GM19468 (cell line): ENCODE data around the gene KCTD18.

Experiments used
- ATAC-seq: cut with Tn5 transposase; IDR thresholded peaks from one replicate; pipeline ENCODE4 v1.9.1; 2021; ENCODE audit warnings: mild to moderate bottlenecking, moderate library complexity, moderate number of reproducible peaks; ENCODE audit not compliant: unreplicated experiment; ENCODE audit errors: extremely low read depth

Gene KCTD18

DNA sequence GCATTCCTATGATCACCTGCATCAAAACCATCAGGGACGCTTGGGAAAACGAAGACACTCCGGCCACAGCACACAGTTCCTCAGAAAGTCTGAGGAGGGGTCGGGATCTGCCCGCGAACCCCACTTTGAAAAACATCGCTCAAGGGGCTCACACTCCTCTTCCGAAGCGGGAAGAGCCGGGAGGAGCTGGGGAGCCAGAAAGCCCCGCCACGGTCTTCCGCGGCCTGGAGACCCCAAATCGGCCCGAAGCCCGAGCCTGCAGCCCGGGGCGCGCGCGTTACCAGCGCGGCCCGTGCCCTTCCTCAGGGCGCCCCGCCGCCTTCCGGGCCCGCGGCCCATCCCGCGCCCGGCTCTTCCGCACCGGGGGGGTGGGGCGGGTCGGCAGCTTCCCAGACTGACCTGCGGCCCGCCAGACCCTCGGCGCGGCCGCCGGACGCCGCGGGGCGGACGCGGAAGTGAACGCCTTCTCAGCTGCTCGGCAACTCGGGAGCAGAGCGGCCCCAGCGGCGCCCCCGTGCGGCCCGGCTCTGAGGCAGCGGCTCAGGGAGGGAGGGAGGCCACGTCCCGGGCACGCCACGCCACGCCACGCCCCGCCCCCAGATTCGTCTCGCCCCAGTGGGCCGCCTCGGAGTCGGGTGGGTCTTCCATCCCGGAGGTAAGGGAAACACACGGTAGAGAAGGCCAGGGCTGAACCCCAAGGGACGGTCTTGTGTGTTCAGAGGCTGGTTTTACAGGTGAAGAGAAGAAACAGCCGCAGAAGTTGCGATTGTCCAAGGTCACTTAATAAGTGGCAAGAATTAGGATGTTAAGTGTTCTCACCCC, at the start of gene KCTD18:
KCTD18 (minus strand) TSS at position 457 of the 822 bp plus-strand sequence. CDS start 3,052 bp downstream, outside the sequence.
- ATAC-seq = peak; percentile 97

DNA sequence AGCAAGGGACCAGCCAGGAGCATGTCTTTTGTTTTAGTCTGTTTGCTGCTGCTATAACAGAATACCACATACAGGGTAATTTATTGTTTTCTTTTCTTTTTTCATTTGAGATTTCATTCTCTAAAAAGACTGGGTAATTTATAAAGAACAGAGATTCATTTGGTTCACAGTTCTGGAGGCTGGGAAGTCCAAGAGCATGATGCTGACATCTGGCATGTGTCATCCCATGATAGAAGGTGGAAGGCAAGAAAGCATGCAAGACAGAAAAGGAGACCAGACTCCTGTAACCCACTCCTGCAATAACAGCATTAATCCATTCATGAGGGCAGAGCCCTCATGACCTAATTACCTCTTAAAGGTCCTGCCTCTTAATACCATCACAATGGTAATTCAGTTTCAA, 30.9 kb upstream of the KCTD18 start:
- ATAC-seq = no peak

DNA sequence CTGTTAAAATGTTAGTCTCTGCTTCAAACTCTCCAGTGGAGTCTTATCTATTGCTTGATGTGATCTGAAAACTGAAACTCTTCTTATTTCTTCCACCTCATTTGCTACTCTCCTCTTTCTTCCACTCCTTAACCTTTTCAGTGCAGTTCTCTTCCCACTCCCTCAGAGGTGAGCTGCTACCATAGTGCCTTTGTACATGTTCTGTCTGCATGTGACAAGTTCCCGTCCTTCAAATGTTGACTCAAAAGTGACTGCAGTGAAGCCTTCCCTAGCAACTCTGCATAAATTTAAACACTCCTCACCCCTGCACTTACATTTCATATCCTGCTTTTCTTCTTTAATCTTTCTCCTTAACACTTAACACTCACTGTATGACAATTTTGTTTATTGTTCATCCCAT, 28.3 kb upstream of the KCTD18 start:
- no peak for ATAC-seq

DNA sequence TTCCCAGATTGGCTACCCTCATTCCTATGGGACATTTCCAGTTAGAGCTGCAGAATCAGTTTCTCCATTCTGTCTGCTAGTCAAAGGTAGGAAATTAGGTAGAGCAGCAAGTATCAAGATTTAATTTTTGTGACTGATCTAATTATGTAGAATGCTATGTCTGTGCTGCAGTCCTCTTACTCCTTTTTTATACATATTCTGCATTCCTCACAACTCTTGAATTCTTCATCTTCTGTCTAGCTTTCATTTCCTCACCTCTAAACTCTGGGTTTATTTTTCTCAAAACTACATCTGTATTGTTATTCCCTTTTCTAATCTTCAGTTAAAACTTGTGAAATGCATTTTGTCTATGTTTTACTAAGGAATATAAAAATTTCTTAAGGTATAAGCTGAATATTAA, 24.7 kb upstream of the KCTD18 start:
- ATAC-seq = no peak

DNA sequence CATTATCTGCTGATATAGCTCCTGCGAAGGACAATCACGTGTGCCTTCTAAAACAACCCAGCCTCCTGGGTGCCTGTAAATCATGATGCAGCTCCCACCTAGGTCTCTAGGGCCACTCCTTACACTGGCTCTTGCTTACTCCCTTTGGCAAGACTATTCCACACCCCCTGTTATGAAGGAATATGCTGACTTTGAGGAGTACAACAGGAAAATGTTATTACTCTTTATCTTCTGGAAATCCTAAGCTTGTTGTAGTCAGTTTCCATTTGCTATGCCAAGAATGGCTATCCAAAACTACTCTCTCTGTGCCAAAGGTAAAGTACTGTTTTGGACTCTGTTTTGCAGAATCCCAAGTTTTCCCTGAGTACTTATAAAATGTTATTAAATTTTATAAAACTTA, 23.9 kb upstream of the KCTD18 start:
- no peak for ATAC-seq

DNA sequence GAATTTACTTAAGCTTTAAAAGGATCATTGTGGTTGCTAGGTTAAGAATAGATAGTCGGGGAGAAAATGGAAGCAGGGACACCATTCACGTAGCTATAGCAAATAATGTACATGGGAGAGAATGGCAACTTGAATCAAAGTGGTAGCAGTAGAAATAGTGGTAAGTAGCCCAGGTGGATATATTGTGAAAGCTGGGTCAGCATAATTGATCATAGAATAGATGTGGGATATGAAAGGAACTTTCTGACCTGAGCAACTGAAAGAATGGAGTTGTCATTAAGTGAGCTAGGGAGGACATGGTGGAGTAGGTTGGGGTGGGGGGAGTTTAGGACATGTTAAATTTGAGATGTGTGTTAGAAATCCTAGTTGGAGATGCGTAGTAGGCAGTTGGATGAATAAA, 18.4 kb upstream of the KCTD18 start:
- ATAC-seq = no peak

DNA sequence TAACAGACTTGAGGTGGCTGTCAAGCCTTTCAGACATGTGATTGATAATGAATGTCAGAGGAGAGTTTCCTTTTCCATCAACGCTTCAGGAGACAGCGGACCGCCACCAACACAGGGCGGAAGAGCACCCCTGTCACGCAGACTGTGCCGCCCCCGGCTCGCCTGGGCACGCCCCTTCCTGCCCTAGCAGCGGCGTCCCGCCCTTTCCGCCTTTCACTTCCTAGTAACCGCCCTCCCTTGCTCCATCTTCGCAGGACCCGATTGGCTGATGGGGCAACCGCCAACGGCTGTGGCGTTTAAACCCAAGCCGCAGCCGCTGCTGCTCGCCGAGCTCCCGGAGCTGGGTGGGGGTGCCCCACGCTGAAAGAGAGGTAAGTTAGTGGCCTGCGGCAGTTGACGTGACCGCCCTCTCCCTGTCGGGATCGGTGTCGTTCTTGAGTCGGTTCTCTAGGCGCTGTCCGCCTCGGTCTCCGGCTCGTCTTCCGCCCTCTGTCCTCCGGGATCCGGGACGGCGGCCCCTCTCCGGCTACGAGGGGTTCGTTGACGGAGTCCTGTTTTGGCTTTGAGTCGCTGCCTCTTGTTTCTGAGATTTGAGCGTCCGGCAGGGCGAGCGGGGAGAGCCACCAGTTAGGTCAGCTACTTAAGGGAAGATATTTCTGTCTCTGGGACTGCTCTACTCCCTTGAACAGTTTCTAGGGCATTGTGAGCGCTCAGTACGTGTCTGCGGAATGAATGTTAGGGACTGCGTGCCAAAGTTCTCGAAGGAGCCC, 16.2 kb upstream of the KCTD18 start, which contains the start of gene SGO2:
SGO2 (plus strand) TSS at position 326 of the 770 bp plus-strand sequence. CDS start 6,769 bp downstream, outside the sequence.
- ATAC-seq = peak; percentile 99

DNA sequence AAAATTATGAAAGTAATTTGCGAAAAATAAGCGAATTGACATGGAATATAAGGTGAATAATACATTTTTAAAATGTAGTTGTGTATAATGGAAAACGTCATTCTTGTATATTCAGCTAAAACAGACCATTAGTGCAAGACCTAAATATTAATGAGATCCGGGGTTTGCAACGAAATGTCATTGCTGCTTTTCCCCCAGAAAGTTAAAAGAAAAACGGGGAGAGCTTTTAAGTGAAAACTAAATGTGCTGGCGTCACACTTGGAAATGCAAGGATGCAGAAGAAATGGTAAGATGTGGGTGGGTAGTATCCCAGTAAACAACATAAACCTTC, 15.6 kb upstream of the KCTD18 start:
- ATAC-seq = no peak

DNA sequence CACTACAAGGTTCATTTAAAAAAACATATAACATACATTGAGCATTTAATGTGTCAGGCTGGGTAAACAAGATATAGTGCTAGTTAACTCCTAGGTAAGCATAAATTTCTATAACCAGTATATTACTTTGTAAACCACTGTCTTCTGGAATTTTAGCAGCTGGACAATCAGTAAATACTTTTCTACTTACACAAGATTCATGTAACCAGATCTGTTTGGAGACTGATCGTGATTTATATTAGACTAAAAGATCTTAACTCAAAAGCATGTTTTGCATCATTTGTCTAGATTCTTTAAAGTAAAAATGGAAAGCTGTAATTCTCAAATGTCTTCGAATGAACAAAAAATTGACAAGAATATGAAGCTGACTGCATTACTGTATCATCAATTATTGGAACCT, 15.2 kb upstream of the KCTD18 start:
- ATAC-seq = no peak

DNA sequence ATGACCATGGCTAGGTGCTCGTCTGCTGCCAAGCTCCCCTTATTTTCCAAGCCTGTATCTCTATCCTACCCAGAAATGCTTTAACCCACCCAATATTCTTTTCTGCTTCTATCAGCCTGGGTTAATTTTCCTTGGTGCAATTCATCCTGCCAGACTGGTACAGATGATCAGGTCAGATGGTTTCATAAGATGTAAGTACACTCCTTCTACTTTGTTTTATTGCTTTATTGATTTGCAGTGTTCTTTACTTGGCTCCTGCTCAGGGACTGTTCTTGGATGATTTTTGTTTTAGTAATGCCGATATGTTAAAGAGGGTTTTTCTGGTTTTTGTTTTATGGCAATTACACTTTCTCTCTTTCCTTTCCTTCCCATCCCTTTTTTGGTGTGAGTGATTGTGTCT, 13.7 kb upstream of the KCTD18 start:
- ATAC-seq = no peak

DNA sequence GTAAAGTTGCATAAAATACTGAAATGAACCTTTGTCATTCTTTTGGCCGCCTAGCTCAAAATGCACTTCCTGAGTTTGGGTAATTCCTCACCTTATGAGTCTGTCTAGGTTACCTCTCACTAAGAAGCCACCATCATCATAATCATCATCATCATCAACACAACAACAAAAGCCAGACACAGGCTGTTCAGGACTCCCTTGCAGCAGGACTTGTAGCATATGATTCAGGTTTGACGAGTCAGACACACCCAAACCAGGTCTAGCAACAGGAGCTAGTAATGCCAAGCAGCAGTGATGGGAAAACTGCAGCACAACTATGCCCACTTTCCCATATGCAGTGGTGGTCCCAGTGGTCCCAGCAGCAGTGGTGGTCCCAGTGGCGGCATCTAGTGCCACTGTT, 13.3 kb upstream of the KCTD18 start:
- no peak for ATAC-seq

DNA sequence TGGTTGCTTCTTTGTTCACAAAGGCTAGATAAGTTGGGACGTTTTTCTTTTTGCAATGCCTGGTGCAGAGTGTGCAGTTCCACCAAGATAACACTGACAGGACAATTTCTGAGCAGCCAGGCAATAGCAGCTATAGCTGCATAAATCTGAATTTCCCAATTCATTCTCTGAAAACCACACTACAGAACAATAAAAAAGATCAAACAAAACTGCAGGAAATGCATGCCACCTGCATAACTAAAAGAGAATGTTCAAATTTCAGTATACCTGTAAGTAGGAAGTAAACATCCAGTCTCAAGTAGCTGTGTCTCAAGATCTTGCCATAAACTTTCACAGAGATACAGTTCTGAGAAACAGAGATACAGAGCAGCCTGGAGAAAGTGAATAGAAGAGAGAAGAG, 5.3 kb upstream of the KCTD18 start:
- ATAC-seq = no peak

DNA sequence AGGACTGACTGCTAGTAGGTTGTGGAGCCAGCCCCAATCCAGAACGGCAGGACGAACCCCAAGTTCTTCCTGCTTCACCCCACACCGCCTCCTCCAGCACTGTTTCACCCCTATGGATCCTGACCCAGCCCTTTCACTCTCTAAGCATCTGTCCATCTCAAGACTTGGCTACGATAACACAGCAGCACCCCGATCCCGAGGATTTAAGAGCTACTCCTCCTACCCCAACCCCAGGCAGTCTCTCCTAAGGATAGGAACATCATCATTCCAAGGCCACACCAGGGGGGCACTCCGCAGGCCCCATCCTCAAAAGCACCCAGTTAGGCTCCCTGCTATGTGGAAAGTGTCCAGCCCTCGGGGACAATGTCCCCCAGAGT, 645 bp downstream of the KCTD18 start:
- no peak for ATAC-seq

DNA sequence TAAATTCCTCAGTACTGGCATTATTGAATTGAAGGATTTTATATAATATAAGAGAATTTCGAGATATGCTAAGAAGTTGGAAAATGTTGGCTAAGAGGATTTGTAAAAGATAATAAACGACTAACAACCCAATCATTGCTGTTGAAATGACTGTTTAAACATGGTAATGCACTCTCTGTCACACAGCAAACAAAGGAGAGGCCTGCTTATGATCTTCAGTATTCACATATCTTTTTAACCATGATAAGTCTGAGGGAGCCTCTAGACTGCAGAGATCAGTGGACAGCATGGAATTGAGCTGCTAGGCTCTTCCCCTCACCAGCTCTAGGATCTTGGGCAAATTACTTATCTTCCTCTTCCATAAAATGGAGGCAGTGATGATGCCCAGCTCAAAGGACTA, 2.7 kb downstream of the KCTD18 start:
- no peak for ATAC-seq

DNA sequence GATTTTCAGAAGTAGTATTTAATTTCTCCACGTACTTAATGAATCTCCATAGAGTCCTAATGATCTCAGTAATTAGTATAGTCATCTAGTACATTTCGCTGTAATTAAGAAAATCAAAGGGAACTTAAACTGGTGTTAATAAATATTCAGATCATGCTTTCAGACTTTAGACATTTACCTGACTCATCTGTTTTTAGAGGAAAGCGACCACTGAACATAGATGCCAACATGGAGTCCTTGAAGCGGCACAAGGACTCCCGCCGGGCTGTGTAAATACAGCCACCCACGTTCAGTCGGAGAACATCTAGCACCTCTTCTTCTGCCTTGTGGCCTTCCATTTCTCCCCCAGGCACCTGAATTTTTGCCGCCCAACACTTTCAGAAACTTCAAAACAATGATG, 3.2 kb downstream of the KCTD18 start:
- ATAC-seq = no peak

DNA sequence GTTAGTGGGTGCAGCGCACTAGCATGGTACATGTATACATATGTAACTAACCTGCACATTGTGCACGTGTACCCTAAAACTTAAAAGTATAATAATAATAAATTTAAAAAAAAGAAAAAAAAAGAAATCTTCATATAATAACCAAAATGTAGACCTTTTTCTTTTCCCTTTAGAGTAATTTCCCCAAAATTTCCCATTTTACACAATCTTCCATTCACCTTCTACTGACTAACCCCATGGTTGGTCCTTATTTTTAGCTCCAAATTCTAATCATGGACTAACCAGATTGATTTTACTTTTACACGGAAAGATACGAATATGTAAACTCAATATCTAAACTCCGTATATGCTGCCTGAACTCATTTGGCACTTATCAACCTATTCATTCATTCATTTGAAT, 7.7 kb downstream of the KCTD18 start:
- ATAC-seq = no peak

DNA sequence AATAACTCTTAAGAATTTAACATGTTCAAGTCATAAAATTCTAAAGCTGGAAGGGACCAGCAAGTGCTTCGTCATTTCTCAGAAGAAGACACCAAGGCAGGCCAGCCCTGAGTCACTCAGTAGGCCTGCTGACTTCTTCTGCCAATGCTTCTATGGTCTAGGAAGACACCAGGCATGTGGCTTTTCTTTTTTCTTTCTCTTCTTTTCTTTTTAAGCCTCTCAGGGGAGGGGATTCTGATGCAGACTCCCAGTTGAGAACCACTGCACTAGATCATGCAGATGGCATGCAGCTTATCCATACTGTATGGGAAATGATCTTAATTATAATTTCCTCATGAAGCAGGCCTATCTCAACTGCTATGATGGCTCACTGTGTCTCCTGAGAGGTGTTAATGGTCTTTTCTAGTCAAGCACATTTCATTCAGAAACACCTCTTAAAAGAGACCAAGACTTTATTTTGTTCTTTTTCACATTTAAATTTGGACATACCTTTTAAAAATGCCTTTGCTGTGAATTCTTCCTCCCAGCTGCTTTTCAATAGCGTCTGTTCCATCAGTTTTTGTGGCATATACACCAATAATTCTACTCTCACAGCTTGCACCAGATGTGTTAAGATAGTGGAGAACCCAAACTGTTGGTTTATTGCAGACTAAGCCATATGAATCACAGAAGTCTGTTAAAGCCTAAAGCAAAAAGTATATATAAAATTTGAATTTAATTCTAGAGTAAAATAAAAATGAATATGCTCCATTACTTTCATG, 11.3 kb downstream of the KCTD18 start:
- no peak for ATAC-seq

DNA sequence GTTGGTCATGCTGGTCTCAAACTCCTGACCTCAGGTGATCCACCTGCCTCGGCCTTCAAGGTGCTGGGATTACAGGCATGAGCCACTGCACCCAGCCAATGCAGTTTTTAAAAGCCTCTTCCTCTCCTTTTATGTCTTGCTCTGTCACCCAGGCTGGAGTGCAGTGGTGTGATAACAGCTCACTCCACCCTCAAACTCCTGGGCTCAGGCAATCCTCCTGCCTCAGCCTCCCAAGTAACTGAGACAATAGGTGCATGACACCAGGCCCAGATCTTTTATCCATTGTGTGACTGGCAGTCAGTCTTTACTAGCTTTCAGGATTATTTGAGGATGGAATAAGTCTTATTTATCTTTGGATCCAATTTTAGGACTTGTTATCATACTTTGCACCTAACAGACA, 13.2 kb downstream of the KCTD18 start:
- no peak for ATAC-seq

DNA sequence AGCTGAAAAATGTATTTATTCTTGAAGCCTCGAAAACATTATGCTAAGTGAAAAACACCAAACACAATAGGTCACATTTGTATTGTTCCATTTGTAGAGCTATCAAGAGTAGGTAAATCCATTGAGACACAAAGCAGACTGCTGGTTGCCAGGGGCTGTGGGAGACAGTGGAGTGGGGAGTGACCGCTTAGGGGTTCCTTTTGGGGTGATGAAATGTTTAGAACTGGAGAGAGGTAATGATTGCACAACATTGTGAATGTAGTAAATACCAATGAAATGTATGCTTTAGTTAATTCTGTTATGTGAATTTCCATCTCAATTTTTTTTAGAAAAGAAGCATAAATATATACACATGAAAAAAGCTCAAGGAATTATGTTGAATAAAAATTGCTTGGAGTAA, 15.8 kb downstream of the KCTD18 start:
- no peak for ATAC-seq

DNA sequence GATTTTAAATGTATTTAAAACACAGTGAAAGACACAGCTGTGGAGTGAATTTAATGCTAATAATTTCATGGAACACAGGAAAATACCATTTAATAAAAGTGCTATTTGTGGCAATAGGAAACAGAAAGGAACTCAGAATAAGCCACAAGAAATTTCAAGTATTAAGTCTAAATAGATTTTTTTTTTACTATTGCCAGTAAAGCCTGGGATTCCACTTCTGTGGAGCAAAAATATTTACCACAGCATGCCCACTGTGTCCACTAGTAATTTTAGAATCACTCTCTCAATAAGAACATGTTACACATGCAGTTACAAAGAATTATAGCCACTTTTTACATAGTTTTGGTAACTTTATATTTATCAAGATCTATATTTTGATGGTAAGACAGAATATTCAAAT, 17.2 kb downstream of the KCTD18 start:
- ATAC-seq = no peak

DNA sequence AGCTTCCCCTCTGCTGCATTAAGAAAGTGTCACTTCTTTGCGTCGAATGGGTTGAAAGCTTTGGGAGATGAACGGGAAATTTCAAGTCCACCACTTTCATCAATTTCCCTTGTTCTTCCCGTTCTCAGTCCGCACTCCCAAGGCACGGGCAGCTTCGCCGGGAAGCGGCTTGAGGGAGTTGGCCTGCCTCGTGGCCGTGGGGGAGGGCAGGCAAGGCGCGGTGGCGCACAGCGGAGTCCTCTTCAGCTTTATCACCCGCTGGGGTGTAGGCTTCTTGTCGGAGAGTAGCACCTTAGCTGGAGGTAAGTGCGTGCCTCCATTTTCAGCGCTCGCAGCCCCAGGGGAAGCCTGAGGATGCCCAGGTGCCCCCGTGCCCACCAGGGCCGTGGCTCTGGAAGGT, 19.9 kb downstream of the KCTD18 start:
- ATAC-seq = no peak
